ENCODE measurements around the gene HOXB5.

DNA sequence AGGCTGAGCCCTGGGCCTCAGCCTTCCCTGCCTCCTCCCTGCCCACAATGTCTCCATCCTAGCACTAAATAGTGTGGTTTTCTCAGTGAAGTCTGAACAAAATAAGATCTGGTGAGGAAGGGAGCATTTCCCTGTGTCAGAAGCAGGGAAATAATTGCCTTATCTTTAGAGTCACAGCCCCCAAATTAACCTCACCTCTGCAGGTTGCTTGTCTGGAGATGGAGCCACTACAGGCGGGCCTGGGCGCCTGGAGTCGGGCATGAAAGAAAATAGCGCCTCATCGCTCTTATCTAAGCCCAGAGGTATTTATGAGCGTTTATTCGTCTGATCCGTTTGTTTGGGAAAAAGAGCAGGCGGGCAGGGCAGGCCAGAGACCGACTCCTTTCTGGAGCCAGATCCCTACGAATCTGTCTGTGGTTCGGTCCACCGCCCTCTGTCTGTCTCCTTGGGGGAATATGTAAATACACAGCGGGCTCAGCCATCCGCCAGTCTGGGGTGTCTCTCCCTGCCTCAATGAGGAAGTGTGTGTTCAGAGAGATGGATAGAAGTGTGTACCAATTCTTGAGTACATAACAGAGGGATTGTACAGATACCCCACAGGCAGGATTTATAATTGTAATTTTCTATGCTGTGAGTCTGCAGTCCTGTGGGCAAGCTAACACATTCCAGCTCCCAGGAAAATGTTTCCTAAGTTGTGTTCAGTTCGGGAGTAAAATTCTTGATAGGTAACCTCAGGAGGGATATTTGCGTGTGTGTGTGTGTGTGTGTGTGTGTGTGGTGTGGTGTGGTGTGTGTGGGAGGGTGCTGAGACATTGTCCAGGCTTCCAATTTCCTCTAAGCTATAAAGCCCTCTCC lies 6.9 kb upstream of the HOXB5 start:
- TF ChIP-seq POLR2A (IDR thresholded peaks at IDR 0.05), result no peak
- no peak for TF ChIP-seq CTCF (IDR thresholded peaks at IDR 0.05)
